Progenitor cell of endocrine pancreas (in vitro differentiated cells): ENCODE data around the gene OSBPL9. TPM values are rescaled to one million over a fixed set of nuclear protein-coding genes. Genes with fewer than 3 reads are reported as not detected.

Experiments
- DNase-seq: peaks from one replicate; pipeline ENCODE4 v3.0.0; 2021; ENCODE audit warnings: low spot score; ENCODE audit not compliant: unreplicated experiment
- H3K27ac Mint-ChIP-seq: 2 replicates; pipeline ENCODE4 v1.8.0; 2021; ENCODE audit warnings: mild to moderate bottlenecking, moderate library complexity, mixed read lengths
- H3K27me3 Mint-ChIP-seq: 2 replicates; pipeline ENCODE4 v1.8.0; 2021; ENCODE audit warnings: mixed read lengths
- H3K36me3 Mint-ChIP-seq: 2 replicates; pipeline ENCODE4 v1.8.0; 2022; ENCODE audit warnings: mixed read lengths; ENCODE audit not compliant: insufficient read depth
- H3K4me1 Mint-ChIP-seq: 2 replicates; pipeline ENCODE4 v1.8.0; 2021; ENCODE audit warnings: low read depth, mixed read lengths
- H3K4me3 Mint-ChIP-seq: 2 replicates; pipeline ENCODE4 v1.8.0; 2021; ENCODE audit warnings: low read depth, mild to moderate bottlenecking, moderate library complexity, mixed read lengths
- H3K9me3 Mint-ChIP-seq: 2 replicates; pipeline ENCODE4 v1.8.0; 2021; ENCODE audit warnings: low read depth, mixed read lengths
- CTCF ChIP-seq: fragments of 200-600 bp; sonication (generic); IDR thresholded peaks from one replicate; pipeline ENCODE4 v1.5.0; 2021; ENCODE audit warnings: antibody characterized with exemption, mild to moderate bottlenecking; ENCODE audit not compliant: unreplicated experiment
- total RNA-seq: library from RNA; stranded (reverse); gene quantifications from 2 replicates; pipeline ENCODE4 v1.2.1, GENCODE V29; 2021

Gene OSBPL9
- total RNA-seq, 1 donor from 2014 or later = 138 TPM

GRCh38 chr1:51635615-51636014, 18.7 kb downstream of the OSBPL9 start:
- no peak for TF ChIP-seq CTCF
- Mint-ChIP-seq H3K27me3 (no peaks in the 10 kb centered on the region), H3K4me1 (peaks cover 16% of the 10 kb centered on the region), H3K4me3 (no peak overlapping the region), H3K27ac (no peak overlapping the region), H3K9me3 (no peaks in the 10 kb centered on the region), H3K36me3 (peaks cover 2% of the 10 kb centered on the region)
- no peak for DNase-seq

- DNase-seq = no peak
- H3K4me3 Mint-ChIP-seq = no peak overlapping the region
- no peak for TF ChIP-seq CTCF
- H3K36me3 Mint-ChIP-seq = peaks cover 2% of the 10 kb centered on the region
- H3K27ac Mint-ChIP-seq = no peak overlapping the region
- H3K9me3 Mint-ChIP-seq = no peaks in the 10 kb centered on the region
- no peaks in the 10 kb centered on the region for H3K27me3 Mint-ChIP-seq
- peaks cover 20% of the 10 kb centered on the region for H3K4me1 Mint-ChIP-seq
These were observed 19.3 kb downstream of the OSBPL9 start for GRCh38 chr1:51636191-51636590.

- DNase-seq = no peak
- TF ChIP-seq CTCF = no peak
- H3K9me3 Mint-ChIP-seq = no peaks in the 10 kb centered on the region
- no peaks in the 10 kb centered on the region for H3K27me3 Mint-ChIP-seq
- no peak overlapping the region for H3K4me3 Mint-ChIP-seq
- H3K4me1 Mint-ChIP-seq = peaks cover 27% of the 10 kb centered on the region
- no peak overlapping the region for H3K27ac Mint-ChIP-seq
- peaks cover 2% of the 10 kb centered on the region for H3K36me3 Mint-ChIP-seq
These were observed 20.1 kb downstream of the OSBPL9 start for GRCh38 chr1:51636764-51637522.

- no peak for DNase-seq
- Mint-ChIP-seq H3K4me3 (no peak overlapping the region), H3K27me3 (no peaks in the 10 kb centered on the region), H3K9me3 (peaks cover under 1% of the 10 kb centered on the region), H3K27ac (no peak overlapping the region), H3K36me3 (no peaks in the 10 kb centered on the region), H3K4me1 (peaks cover 40% of the 10 kb centered on the region)
- TF ChIP-seq CTCF = no peak
These were observed 21.5 kb downstream of the OSBPL9 start for GRCh38 chr1:51638350-51638749.

DNA sequence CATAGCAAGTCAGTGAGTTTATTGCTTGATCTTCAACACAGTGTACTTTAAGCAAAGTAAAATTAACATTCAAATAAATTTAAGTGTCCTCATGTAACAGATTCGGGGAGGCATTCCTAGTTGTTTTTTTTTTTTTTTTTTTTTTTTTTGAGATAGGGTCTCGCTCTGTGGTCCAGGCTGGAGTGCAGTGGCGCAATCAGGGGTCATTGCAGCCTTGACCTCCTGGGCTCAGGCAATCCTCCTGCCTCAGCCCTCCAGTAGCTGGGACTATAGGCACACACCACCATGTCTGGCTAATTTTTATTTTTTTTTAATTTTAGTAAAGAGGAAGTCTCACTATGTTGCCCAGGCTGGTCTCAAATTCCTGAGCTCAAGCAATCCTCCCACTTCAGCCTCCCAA, 22.8 kb downstream of the OSBPL9 start:
- Mint-ChIP-seq H3K4me3 (no peak overlapping the region), H3K4me1 (peaks cover 40% of the 10 kb centered on the region), H3K9me3 (peaks cover 3% of the 10 kb centered on the region), H3K36me3 (peaks cover 3% of the 10 kb centered on the region), H3K27me3 (no peaks in the 10 kb centered on the region), H3K27ac (no peak overlapping the region)
- no peak for DNase-seq
- no peak for TF ChIP-seq CTCF
